Pancreas (tissue), 10 donors: ENCODE data around the gene C1QTNF12. TPM values are rescaled to one million over a fixed set of nuclear protein-coding genes. Genes with fewer than 3 reads are reported as not detected.
A peak's percentile ranks its signal among the peaks of the same experiment; 100 is the strongest.

Experiments
- ATAC-seq, 4 donors: fragments of 200-7000 bp; cut with Tn5 transposase; one replicate each; pipeline versions ENCODE4 v1.8.0 to v1.9.1; 2020; ENCODE audit warnings: mild to moderate bottlenecking in 4 of 4, moderate library complexity in 4 of 4
- DNase-seq, 6 donors: peaks; one replicate each; pipeline ENCODE4 v3.0.0-alpha.2; 2020
- FAIRE-seq: peaks from 2 replicates; lab custom pipeline; 2012; peaks lifted over from hg19 to GRCh38; lab: Jason Lieb, UNC
- H3K27ac ChIP-seq, 4 donors: fragments of 200-600 bp; sonication (generic); 1 replicate in 3 of 4; 2 replicates in 1 of 4; pipeline versions ENCODE4 v1.5.0 to v1.8.0; 2020
- H3K27me3 ChIP-seq, 4 donors: fragments of 200-600 bp; one replicate each; pipeline ENCODE4 v1.8.0; 2021
- H3K36me3 ChIP-seq, 3 donors: fragments of 200-600 bp; sonication (generic) in 1 of 3; one replicate each; pipeline versions ENCODE4 v1.5.0 to v1.8.0; 2020 to 2021
- H3K4me1 ChIP-seq, 3 donors: fragments of 200-600 bp; one replicate each; pipeline ENCODE4 v1.8.0; 2021
- H3K4me3 ChIP-seq, 4 donors: fragments of 200-600 bp; sonication (generic) in 2 of 4; one replicate each; pipeline versions ENCODE4 v1.5.0 to v1.8.0; 2020 to 2021
- H3K9me3 ChIP-seq, 4 donors: fragments of 200-600 bp; one replicate each; pipeline ENCODE4 v1.8.0; 2021
- CTCF ChIP-seq, 4 donors: fragments of 200-600 bp; sonication (generic) in 3 of 4; IDR thresholded peaks; one replicate each; pipeline versions ENCODE4 v1.5.0 to v1.8.0; 2021; ENCODE audit warnings: antibody characterized with exemption in 4 of 4
- WGBS, 2 donors: extraction: QIAGEN DNeasy Blood & Tissue Kit; methylation state at CpG; one replicate each; pipeline ENCODE4 v1.1.7; 2013; 5-methylcytosine and 5-hydroxymethylcytosine counted together
- intact Hi-C, 3 donors: fragments of 100-400 bp; cut with DNase I; formaldehyde crosslinking; loops; one replicate each; pipeline versions ENCODE4 v1.11.1 to v1.14.2; 2022
- polyA plus RNA-seq, 2 donors: library from polyadenylated mRNA; stranded (reverse); fragments of 200-250 nt; gene quantifications; one replicate each; pipeline ENCODE4 v1.2.3, GENCODE V29; 2013
- total RNA-seq, 6 donors: library from RNA; stranded (reverse); fragmentation: NEBNext Ultra II Directional in 4 of 6; extraction: Animal tissue kit (Norgen Biotek cat#: 25700) in 4 of 6; gene quantifications; one replicate each; pipeline versions ENCODE4 v1.2.1 to v1.2.4, GENCODE V29; 2021 to 2023
- donor health status: healthy with polysubstance abuse.
- donor health status: DM: no; HTN: no; CAD: no; lungs with moderate emphysema.
- donor health status: DM: no; HTN: no; CAD: no.
- donor health status: control.
- donor health status: control.
- donor health status: Bipolar disorder and iron deficiency.
- donor health status: DM: yes; HTN: yes; CAD: no.
- donor health status: DM: no; HTN: no; CAD: no.
- donor health status: DM: no; HTN: no; CAD: no.
- donor health status: DM: yes; HTN: yes; CAD: no.

C1QTNF12 gene
- total and polyA plus RNA-seq, 8 donors = 0.43 to 4.8 (median 1.0) TPM

DNA sequence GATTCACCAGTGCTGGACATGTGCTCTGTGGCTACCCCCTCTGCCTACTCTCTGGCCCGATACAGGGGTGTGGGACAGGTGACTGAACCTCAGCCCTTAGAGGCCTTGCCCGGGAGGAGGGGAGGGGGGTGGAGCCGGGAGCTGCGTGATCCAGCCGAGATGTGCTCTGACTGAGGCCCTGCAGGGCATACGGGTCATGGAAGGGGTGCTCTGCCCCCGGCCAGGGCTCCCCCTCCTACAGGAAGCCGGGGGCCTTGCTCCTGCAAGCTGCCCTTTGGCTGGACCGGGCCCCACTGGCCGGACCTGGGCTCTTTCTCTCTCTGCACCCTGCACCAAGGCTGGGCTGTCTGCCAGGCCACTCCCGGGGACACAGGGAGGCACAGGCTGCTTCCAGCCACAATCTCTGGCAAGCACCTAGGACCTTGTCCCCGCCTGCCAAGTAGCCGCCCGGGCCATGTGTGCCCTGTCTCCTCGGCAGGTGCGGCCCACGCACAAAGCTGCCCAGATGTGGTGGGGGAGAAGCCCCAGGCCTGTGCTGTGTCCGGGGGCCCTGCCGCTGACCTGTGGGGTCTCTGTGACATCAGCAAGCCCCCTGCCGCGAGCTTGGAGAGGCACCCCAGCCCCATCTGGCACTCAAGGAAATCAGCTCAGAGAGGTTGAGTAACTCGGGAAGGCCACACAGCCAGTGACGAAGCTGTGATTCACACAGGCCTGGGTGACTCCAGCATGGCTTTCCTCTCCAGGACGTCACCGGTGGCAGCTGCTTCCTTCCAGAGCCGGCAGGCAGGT, 35.2 kb upstream of the C1QTNF12 start:
- FAIRE-seq (no peak), DNase-seq (peak; percentile 83 to 96 (median 88)), ATAC-seq (peak; percentile 84 to 96 (median 92))
- Histone ChIP-seq H3K36me3 (no peaks in the 10 kb centered on the region), H3K27me3 (peaks cover 0 to 4% (median 0%) of the 10 kb centered on the region in 4 donors), H3K4me1 (peaks cover 5 to 11% (median 10%) of the 10 kb centered on the region in 3 donors), H3K27ac (peak overlapping the region; percentile 1 to 61 (median 39)), H3K9me3 (no peaks in the 10 kb centered on the region), H3K4me3 (no peak overlapping the region)
- intact Hi-C loops = loop anchor here in 1 of 3 donors (10.0 kb wide), 1 partner anchor 297 kb away; the partner anchor contains the start of gene PERM1
- WGBS, 2 donors = 10 to 12% methylated on average over 25 to 26 of the region's 26 CpGs
- no peak for TF ChIP-seq CTCF (IDR thresholded peaks at IDR 0.05)

DNA sequence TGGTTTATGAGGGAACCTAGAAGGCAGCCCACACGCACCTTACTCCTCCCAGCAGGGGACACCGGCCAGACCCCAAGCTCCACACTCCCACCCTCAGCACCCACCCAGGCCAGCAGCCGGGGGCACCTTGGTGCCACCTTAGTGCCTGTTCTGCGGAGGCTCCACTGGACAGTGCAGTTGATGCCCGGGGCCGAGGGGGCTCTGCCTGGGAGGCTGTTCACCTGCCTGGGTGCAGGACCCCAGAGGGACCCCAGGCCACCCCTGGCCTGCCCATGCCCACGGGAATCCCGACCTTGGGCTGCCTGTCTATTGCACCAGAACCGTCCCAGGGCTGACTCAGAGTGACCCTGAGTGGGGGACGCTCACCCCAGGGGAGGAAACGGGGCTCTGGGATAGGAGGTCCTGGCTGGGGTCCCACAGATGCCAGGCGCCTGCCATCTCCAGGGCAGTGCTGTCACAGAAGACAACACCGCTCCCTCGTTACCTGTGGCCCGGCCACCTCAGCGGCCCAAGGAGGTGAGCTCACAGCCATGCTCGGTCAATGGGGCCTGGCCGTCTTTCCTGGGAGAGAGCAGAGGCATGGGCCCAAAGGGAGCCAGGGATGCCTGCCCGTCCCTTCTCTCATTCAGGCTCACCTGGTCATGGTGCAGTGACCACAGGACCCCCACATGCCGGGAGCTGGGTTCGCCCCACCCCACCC, 34.4 kb upstream of the C1QTNF12 start:
- DNase-seq (peak in 2 of 6 donors; percentile 33 to 80), FAIRE-seq (no peak)

GRCh38 chr1:1279028-1279427, 32.5 kb upstream of the C1QTNF12 start:
- no peak overlapping the region for H3K4me3 ChIP-seq
- DNase-seq = no peak
- ATAC-seq = no peak
- H3K9me3 ChIP-seq = no peaks in the 10 kb centered on the region
- intact Hi-C loops = no loop called here
- no peak for FAIRE-seq
- H3K27ac ChIP-seq = no peak overlapping the region
- H3K36me3 ChIP-seq = no peaks in the 10 kb centered on the region
- 92 to 96% methylated on average over 16 to 17 of the region's 17 CpGs for WGBS, 2 donors
- peaks cover 5 to 13% (median 11%) of the 10 kb centered on the region in 3 donors for H3K4me1 ChIP-seq
- no peak for TF ChIP-seq CTCF (IDR thresholded peaks at IDR 0.05)
- no peaks in the 10 kb centered on the region for H3K27me3 ChIP-seq

More for the DNA sequence above, 34.4 kb upstream of the C1QTNF12 start:
- Histone ChIP-seq H3K36me3 (no peaks in the 10 kb centered on the region), H3K4me1 (peaks cover 5 to 11% (median 10%) of the 10 kb centered on the region in 3 donors), H3K27ac (peak overlapping the region in 1 of 4 donors; percentile 61), H3K9me3 (no peaks in the 10 kb centered on the region), H3K27me3 (no peaks in the 10 kb centered on the region), H3K4me3 (no peak overlapping the region)
- intact Hi-C loops = loop anchor here in 1 of 3 donors (10.0 kb wide), 1 partner anchor 296 kb away; the partner anchor contains the start of gene PERM1
- 82 to 84% methylated on average over 21 of the region's 21 CpGs for WGBS, 2 donors
- peak in 1 of 4 donors; percentile 2 for ATAC-seq
- no peak for TF ChIP-seq CTCF (IDR thresholded peaks at IDR 0.05)

DNA sequence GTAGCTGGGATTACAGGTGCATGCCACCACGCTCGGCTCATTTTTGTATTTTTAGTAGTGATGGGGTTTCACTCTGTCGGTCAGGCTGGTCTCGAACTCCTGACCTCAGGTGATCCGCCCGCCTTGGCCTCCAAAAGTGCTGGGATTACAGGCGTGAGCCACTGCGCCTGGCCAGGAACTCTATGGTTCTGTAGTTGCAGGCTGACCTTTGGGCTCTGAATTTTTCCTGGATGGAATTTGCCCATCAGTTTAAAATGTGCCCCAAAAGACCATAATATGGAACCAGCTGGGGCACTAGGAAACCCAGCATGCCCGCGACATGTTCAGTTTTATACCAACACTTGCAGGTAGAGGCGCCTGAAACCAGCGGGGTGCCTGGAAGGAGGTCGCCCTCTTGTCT, 32.1 kb upstream of the C1QTNF12 start:
- WGBS, 2 donors = 92 to 95% methylated on average over 13 of the region's 13 CpGs
- Histone ChIP-seq H3K27me3 (no peaks in the 10 kb centered on the region), H3K9me3 (no peaks in the 10 kb centered on the region), H3K36me3 (no peaks in the 10 kb centered on the region), H3K27ac (no peak overlapping the region), H3K4me1 (peaks cover 5 to 13% (median 11%) of the 10 kb centered on the region in 3 donors), H3K4me3 (no peak overlapping the region)
- intact Hi-C loops = no loop called here
- no peak for TF ChIP-seq CTCF (IDR thresholded peaks at IDR 0.05)
- DNase-seq (no peak), ATAC-seq (no peak), FAIRE-seq (no peak)
